Adrenal gland (tissue), 12 donors: ENCODE data around the gene H2BK1. TPM values are rescaled to one million over a fixed set of nuclear protein-coding genes. Genes with fewer than 3 reads are reported as not detected.

Source experiments
- DNase-seq, 7 donors: peaks; one replicate each; pipeline ENCODE4 v3.0.0-alpha.2; 2019 to 2020
- H3K27ac ChIP-seq, 5 donors: fragments of 200-600 bp; sonication (generic) in 4 of 5; 1 replicate in 3 of 5; 2 replicates in 2 of 5; pipeline versions ENCODE4 v1.5.1 to v1.8.0; 2016 to 2020; ENCODE audit warnings: mild to moderate bottlenecking in 1 of 5
- H3K27me3 ChIP-seq: fragments of 200-600 bp; 2 replicates; pipeline ENCODE4 v1.8.0; 2021
- H3K36me3 ChIP-seq, 2 donors: fragments of 200-600 bp; replicated peaks in 1 of 2; 1 replicate in 1 of 2; 2 replicates in 1 of 2; pipeline versions ENCODE4 v1.5.1 to v1.8.0; 2018 to 2022
- H3K4me1 ChIP-seq, 2 donors: fragments of 200-600 bp; replicated peaks in 1 of 2; 1 replicate in 1 of 2; 2 replicates in 1 of 2; pipeline versions ENCODE4 v1.5.1 to v1.8.0; 2018 to 2021
- H3K4me3 ChIP-seq, 4 donors: fragments of 200-600 bp; sonication (generic) in 3 of 4; one replicate each; pipeline ENCODE4 v1.5.1; 2016 to 2018
- H3K9me3 ChIP-seq, 3 donors: fragments of 200-600 bp; sonication (generic) in 1 of 3; replicated peaks in 1 of 3; 1 replicate in 2 of 3; 2 replicates in 1 of 3; pipeline versions ENCODE4 v1.5.1 to v1.8.0; 2016 to 2021
- POLR2A ChIP-seq, 2 donors: fragments of 450-650 bp; IDR thresholded peaks; one replicate each; pipeline ENCODE4 v1.6.1; 2017; ENCODE audit warnings: antibody characterized with exemption in 2 of 2, mild to moderate bottlenecking in 2 of 2, moderate library complexity in 1 of 2
- WGBS, 4 donors: extraction: QIAGEN DNeasy Blood & Tissue Kit in 2 of 4; methylation state at CpG; one replicate each; pipeline versions ENCODE4 v1.1.5 to v1.1.7; 2013 to 2017; 5-methylcytosine and 5-hydroxymethylcytosine counted together
- intact Hi-C, 2 donors: fragments of 100-400 bp; cut with DNase I; formaldehyde crosslinking; loops; one replicate each; pipeline versions ENCODE4 v1.14.1 to v1.15.0; 2022 to 2023
- polyA plus RNA-seq, 3 donors: library from polyadenylated mRNA; stranded (reverse); fragments of 200-250 nt in 2 of 3; fragments of 350-450 nt in 1 of 3; fragmentation: Illumina TruSeq in 1 of 3; extraction: RNeasy Lipid Tissue Mini Kit (QIAGEN cat#74804) in 1 of 3; gene quantifications; one replicate each; pipeline ENCODE4 v1.2.3, GENCODE V29; 2013 to 2014
- total RNA-seq, 9 donors: library from RNA; depleted of rRNA in 4 of 9; stranded (reverse); fragments of >200 nt in 4 of 9; fragments of 120-200 nt in 1 of 9; fragmentation: NEBNext Ultra II Directional in 1 of 9; extraction: Animal tissue kit (Norgen Biotek cat#: 25700) in 1 of 9; gene quantifications; one replicate each; pipeline versions ENCODE4 v1.1.0 to v1.2.4, GENCODE V29; 2013 to 2023
- TF ChIP-seq, protein P1 (sequence below), 6 experiments: fragments of 450-650 bp in 4 of 6; fragments of 200-600 bp in 2 of 6; sonication (generic) in 1 of 6; IDR thresholded peaks; 1 replicate in 5 of 6; 2 replicates in 1 of 6; pipeline versions ENCODE4 v1.5.1 to v1.8.0; 2016 to 2021; ENCODE audit warnings: antibody characterized with exemption in 6 of 6, mild to moderate bottlenecking in 2 of 6, moderate library complexity in 1 of 6
- donor health status: healthy with polysubstance abuse.
- donor health status: Bipolar disorder and iron deficiency.
- donor health status: DM: yes; HTN: yes; CAD: no.
- donor health status: DM: no; HTN: no; CAD: no.
- donor health status: DM: no; HTN: no; CAD: no.
- donor health status: DM: yes; HTN: yes; CAD: no.

Gene H2BK1
- total and polyA plus RNA-seq, 12 donors, result not detected

DNA sequence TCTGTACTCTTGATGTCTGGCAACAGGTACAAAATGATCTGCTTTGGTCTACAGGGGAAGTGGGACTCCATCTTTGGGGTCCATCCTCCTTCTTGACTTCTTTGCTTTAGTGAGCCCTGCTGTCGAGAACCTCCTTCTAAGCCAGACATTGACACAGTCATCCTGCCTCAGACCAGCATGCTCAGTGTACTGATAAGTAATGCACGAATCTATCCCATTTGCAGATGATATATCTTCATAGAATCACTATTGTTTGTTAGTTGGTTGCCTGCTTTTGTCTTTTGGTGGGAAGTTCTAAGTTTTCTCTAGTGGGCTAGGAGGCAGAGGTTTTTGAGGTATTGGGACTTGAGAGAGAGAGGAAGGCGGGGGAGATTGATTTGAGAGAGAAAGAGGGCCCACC lies 8.9 kb downstream of the H2BK1 start:
- Histone ChIP-seq H3K27me3 (no peaks in the 10 kb centered on the region), H3K4me3 (no peak overlapping the region), H3K4me1 (no peaks in the 10 kb centered on the region), H3K27ac (no peak overlapping the region), H3K9me3 (no peaks in the 10 kb centered on the region), H3K36me3 (no peaks in the 10 kb centered on the region)
- intact Hi-C loops, result no loop called here
- DNase-seq, result no peak
- 79 to 88% (median 82%) methylated on average over 3 of the region's 3 CpGs for WGBS, 4 donors
- TF ChIP-seq, protein P1, sequence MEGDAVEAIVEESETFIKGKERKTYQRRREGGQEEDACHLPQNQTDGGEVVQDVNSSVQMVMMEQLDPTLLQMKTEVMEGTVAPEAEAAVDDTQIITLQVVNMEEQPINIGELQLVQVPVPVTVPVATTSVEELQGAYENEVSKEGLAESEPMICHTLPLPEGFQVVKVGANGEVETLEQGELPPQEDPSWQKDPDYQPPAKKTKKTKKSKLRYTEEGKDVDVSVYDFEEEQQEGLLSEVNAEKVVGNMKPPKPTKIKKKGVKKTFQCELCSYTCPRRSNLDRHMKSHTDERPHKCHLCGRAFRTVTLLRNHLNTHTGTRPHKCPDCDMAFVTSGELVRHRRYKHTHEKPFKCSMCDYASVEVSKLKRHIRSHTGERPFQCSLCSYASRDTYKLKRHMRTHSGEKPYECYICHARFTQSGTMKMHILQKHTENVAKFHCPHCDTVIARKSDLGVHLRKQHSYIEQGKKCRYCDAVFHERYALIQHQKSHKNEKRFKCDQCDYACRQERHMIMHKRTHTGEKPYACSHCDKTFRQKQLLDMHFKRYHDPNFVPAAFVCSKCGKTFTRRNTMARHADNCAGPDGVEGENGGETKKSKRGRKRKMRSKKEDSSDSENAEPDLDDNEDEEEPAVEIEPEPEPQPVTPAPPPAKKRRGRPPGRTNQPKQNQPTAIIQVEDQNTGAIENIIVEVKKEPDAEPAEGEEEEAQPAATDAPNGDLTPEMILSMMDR (IDR thresholded peaks at IDR 0.05), result no peak
- no peak for TF ChIP-seq POLR2A (IDR thresholded peaks at IDR 0.05)

DNA sequence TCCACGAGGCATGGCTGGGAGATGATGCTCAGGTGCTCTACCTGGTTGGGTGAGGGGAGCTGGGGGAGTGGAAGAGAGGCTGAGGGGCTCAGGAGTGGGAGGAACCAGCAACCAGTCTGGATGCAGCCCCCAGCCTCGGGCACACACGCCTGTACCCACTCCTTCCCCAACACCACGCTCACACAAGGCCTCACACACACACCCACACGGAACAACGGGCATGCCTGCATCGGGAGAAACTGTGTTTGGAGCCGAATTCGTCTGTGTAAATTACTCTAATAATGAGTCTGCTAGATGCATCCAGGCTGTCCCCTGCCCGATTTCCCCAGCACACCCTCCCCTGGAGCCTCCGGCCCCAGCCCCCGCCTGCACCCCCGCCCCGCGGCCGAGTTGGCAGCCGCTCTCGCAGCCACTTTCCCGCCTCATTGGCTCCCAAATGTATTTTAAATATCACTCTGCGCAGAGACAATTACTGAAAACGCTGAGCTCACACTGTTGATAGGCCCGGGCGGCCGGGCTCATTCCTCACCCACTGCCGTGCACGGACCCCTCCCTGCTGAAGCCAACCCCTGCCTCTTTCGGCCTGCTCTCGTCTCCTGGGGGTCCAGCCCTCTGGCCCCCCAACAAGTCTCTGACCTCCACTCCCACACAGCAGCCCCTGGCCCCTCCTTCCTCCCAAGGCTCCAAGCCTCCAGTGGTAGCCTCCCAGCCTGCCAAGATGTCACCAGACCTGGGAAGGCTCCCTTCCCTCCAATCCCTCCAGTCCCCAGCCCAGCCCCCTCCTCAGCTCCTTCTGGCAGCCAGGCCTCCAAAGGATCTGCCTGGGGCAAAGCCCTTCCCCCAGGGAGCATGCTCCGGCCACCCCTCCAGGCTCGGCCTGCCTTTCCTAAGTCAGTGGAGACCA lies 11.1 kb downstream of the H2BK1 start:
- 47 to 75% (median 61%) methylated on average over 20 to 30 of the region's 30 CpGs for WGBS, 4 donors
- TF ChIP-seq, protein P1 (IDR thresholded peaks at IDR 0.05), result no peak
- TF ChIP-seq POLR2A (IDR thresholded peaks at IDR 0.05), result no peak
- Histone ChIP-seq H3K27ac (no peak overlapping the region), H3K36me3 (no peaks in the 10 kb centered on the region), H3K4me3 (no peak overlapping the region), H3K27me3 (no peaks in the 10 kb centered on the region), H3K4me1 (no peaks in the 10 kb centered on the region), H3K9me3 (no peaks in the 10 kb centered on the region)
- intact Hi-C loops, result no loop called here
- no peak for DNase-seq

DNA sequence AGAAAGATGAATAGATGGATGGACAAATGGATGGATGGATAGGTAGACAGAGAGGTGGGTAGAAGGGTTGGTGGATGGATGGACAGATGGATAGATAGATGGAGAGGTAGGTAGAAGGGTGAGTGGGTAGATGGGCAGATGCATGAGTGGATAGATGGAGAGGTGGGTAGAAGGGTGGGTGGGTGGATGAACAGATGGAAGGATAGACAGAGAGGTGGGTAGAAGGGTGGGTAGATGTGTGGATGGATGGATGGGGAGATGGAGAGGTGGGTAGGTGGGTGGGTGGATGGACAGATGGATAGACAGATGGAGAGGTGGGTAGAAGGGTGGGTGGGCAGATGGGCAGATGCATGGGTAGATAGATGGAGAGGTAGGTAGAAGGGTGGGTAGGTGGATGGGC lies 12.4 kb downstream of the H2BK1 start:
- Histone ChIP-seq H3K27ac (no peak overlapping the region), H3K9me3 (no peaks in the 10 kb centered on the region), H3K27me3 (no peaks in the 10 kb centered on the region), H3K36me3 (no peaks in the 10 kb centered on the region), H3K4me3 (no peak overlapping the region), H3K4me1 (no peaks in the 10 kb centered on the region)
- no peak for DNase-seq
- intact Hi-C loops, result no loop called here
- no peak for TF ChIP-seq POLR2A (IDR thresholded peaks at IDR 0.05)
- TF ChIP-seq, protein P1 (IDR thresholded peaks at IDR 0.05), result no peak

DNA sequence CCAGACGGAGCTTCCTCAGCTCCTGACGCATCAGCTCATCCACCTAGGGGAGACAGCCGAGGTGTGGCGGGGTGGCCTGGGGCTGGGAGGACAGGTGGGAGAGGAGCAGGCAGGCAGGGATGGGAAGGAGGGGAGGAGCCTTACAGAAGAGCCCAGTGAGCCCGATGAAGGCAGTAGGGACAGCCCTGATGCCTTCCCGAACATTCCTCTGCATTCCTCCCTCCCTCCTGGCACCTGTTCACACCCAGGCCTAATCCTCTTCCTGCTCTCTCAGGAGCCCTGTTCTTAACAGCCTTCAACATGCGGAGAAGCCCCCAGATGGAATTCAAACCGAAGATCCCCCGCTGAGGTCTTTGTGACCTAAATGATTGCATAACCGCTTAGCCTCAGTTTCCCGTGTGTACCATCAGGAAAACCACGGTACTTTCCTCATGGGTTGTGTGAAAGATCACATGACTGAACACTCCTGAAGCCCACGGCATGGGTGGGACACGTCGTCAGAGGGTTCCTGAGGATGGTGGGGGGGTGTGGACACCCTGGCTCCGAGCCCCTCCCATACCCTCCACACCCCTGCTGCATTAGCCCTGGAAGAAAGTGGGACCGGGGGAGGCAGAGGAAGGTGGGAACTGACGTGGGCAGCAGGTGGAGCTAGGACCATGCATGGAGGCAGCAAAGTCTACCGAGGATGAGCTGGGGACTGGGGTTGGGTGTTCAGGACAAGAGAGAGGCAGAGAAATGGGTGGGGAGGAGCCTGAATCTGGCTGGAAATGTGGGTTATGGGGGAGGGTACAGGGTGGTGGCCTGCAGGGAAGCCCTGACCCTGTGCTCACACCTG lies 14.5 kb downstream of the H2BK1 start:
- Histone ChIP-seq H3K4me3 (no peak overlapping the region), H3K9me3 (no peaks in the 10 kb centered on the region), H3K27ac (no peak overlapping the region), H3K36me3 (no peaks in the 10 kb centered on the region), H3K4me1 (no peaks in the 10 kb centered on the region), H3K27me3 (no peaks in the 10 kb centered on the region)
- no peak for DNase-seq
- intact Hi-C loops, result no loop called here
- no peak for TF ChIP-seq POLR2A (IDR thresholded peaks at IDR 0.05)
- TF ChIP-seq, protein P1 (IDR thresholded peaks at IDR 0.05), result no peak
- 47 to 61% (median 52%) methylated on average over 18 to 19 of the region's 19 CpGs for WGBS, 4 donors
